Transverse colon (tissue), 4 donors: ENCODE data around the gene C19orf25.

Experiments used
- POLR2AphosphoS5 ChIP-seq, 3 donors: sonication (generic); formaldehyde crosslinking; IDR thresholded peaks; one replicate each; pipeline ENCODE4 v1.6.1; 2016; ENCODE audit warnings: antibody characterized with exemption in 3 of 3
- TF ChIP-seq, protein P1 (sequence below), 5 experiments: fragments of 200-600 bp in 3 of 5; fragments of 450-650 bp in 2 of 5; sonication (generic) in 3 of 5; IDR thresholded peaks; 1 replicate in 2 of 5; 2 replicates in 3 of 5; pipeline ENCODE4 v1.5.1; 2016 to 2017; ENCODE audit warnings: antibody characterized with exemption in 5 of 5, inconsistent platforms in 3 of 5, mild to moderate bottlenecking in 2 of 5, moderate library complexity in 1 of 5

DNA sequence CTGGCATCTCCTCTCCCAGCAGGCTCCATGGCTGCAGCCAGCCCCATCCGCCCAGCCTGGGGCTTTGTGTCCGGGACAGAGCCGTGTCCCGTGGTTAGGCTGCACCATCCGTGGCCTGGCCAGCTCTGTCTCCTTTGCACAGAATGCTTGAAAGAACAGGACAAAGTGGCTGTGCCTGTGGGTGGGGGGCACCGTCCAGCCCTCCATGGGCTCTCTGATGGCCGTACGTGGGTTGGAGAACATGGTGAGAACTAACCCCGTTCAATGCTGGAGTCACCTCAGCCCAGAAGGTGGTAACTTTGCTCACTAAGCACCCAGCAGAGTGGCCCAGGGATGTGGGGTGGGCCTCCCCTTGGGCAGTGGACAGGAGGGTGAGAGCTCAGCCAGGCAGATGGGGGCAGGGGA is 38.0 kb downstream of the C19orf25 start:
- TF ChIP-seq, protein P1, sequence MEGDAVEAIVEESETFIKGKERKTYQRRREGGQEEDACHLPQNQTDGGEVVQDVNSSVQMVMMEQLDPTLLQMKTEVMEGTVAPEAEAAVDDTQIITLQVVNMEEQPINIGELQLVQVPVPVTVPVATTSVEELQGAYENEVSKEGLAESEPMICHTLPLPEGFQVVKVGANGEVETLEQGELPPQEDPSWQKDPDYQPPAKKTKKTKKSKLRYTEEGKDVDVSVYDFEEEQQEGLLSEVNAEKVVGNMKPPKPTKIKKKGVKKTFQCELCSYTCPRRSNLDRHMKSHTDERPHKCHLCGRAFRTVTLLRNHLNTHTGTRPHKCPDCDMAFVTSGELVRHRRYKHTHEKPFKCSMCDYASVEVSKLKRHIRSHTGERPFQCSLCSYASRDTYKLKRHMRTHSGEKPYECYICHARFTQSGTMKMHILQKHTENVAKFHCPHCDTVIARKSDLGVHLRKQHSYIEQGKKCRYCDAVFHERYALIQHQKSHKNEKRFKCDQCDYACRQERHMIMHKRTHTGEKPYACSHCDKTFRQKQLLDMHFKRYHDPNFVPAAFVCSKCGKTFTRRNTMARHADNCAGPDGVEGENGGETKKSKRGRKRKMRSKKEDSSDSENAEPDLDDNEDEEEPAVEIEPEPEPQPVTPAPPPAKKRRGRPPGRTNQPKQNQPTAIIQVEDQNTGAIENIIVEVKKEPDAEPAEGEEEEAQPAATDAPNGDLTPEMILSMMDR (IDR thresholded peaks at IDR 0.05), result no peak
- no peak for TF ChIP-seq POLR2AphosphoS5 (IDR thresholded peaks at IDR 0.05)
